ENCODE data around the gene EPB41L4B. TPM values are rescaled to one million over a fixed set of nuclear protein-coding genes. Genes with fewer than 3 reads are reported as not detected.

Gene EPB41L4B
- total and polyA plus RNA-seq, 2 of the 13 experiments (the other 11 are each of a cell fraction or from before 2014, with no cell fraction given): 17.6 to 22.1 TPM

DNA sequence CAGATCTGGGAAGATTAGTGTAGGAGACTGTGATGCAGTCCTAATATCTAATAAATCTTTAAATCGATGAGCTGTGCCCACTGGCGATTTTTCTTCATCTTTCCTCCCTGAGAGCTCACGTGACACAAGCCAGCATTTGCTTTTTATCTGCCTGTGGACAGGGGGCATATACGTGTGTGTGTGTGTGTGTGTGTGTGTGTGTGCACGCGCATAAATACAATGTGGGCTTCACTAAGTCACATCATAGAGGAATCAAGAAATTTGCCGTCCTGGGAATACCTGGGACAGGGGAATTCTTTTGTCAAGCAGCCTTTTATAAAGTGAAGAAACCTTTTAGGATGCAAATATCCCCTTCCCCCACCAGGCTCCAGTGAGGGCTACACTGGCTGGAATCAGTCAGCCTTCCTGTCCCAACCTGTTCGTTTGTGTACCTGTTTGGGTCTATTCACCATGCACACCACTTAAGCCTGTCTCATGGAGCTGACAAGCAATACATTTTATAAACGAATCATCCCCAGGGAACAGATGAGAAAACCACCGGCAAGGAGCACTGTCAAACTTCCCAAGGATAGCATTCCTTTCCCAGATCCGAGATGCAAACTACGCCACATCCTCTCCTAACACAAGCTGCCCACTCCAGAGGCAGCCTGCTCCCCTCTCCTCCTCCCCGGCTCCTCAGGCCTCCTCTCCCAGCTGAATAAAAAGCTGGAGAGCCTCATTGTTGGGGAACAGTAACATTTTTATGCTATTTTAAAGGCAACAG is 2.7 kb downstream of the EPB41L4B start (continued):
- TF ChIP-seq, protein P1, sequence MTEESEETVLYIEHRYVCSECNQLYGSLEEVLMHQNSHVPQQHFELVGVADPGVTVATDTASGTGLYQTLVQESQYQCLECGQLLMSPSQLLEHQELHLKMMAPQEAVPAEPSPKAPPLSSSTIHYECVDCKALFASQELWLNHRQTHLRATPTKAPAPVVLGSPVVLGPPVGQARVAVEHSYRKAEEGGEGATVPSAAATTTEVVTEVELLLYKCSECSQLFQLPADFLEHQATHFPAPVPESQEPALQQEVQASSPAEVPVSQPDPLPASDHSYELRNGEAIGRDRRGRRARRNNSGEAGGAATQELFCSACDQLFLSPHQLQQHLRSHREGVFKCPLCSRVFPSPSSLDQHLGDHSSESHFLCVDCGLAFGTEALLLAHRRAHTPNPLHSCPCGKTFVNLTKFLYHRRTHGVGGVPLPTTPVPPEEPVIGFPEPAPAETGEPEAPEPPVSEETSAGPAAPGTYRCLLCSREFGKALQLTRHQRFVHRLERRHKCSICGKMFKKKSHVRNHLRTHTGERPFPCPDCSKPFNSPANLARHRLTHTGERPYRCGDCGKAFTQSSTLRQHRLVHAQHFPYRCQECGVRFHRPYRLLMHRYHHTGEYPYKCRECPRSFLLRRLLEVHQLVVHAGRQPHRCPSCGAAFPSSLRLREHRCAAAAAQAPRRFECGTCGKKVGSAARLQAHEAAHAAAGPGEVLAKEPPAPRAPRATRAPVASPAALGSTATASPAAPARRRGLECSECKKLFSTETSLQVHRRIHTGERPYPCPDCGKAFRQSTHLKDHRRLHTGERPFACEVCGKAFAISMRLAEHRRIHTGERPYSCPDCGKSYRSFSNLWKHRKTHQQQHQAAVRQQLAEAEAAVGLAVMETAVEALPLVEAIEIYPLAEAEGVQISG (CRISPR knock-in tag; IDR thresholded peaks at IDR 0.05): no peak
- TF ChIP-seq, protein P2, sequence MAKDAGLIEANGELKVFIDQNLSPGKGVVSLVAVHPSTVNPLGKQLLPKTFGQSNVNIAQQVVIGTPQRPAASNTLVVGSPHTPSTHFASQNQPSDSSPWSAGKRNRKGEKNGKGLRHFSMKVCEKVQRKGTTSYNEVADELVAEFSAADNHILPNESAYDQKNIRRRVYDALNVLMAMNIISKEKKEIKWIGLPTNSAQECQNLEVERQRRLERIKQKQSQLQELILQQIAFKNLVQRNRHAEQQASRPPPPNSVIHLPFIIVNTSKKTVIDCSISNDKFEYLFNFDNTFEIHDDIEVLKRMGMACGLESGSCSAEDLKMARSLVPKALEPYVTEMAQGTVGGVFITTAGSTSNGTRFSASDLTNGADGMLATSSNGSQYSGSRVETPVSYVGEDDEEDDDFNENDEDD (CRISPR knock-in tag; IDR thresholded peaks at IDR 0.05; ENCODE audit: borderline replicate concordance): no peak
- no peak for TF ChIP-seq YY1 (IDR thresholded peaks at IDR 0.05; ENCODE audit: insufficient read depth, insufficient replicate concordance, low read depth, low read length)
- TF ChIP-seq, protein P3, sequence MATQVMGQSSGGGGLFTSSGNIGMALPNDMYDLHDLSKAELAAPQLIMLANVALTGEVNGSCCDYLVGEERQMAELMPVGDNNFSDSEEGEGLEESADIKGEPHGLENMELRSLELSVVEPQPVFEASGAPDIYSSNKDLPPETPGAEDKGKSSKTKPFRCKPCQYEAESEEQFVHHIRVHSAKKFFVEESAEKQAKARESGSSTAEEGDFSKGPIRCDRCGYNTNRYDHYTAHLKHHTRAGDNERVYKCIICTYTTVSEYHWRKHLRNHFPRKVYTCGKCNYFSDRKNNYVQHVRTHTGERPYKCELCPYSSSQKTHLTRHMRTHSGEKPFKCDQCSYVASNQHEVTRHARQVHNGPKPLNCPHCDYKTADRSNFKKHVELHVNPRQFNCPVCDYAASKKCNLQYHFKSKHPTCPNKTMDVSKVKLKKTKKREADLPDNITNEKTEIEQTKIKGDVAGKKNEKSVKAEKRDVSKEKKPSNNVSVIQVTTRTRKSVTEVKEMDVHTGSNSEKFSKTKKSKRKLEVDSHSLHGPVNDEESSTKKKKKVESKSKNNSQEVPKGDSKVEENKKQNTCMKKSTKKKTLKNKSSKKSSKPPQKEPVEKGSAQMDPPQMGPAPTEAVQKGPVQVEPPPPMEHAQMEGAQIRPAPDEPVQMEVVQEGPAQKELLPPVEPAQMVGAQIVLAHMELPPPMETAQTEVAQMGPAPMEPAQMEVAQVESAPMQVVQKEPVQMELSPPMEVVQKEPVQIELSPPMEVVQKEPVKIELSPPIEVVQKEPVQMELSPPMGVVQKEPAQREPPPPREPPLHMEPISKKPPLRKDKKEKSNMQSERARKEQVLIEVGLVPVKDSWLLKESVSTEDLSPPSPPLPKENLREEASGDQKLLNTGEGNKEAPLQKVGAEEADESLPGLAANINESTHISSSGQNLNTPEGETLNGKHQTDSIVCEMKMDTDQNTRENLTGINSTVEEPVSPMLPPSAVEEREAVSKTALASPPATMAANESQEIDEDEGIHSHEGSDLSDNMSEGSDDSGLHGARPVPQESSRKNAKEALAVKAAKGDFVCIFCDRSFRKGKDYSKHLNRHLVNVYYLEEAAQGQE (IDR thresholded peaks at IDR 0.05; ENCODE audit: borderline replicate concordance in 1 of 2, low read depth in 1 of 2, low read length in 2 of 2): no peak
- TF ChIP-seq, protein P4, sequence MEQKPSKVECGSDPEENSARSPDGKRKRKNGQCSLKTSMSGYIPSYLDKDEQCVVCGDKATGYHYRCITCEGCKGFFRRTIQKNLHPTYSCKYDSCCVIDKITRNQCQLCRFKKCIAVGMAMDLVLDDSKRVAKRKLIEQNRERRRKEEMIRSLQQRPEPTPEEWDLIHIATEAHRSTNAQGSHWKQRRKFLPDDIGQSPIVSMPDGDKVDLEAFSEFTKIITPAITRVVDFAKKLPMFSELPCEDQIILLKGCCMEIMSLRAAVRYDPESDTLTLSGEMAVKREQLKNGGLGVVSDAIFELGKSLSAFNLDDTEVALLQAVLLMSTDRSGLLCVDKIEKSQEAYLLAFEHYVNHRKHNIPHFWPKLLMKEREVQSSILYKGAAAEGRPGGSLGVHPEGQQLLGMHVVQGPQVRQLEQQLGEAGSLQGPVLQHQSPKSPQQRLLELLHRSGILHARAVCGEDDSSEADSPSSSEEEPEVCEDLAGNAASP (CRISPR knock-in tag; IDR thresholded peaks at IDR 0.05; ENCODE audit: borderline replicate concordance): no peak
- no peak for TF ChIP-seq IKZF1 (IDR thresholded peaks at IDR 0.05)
- no peak for TF ChIP-seq EEA1 (CRISPR knock-in tag; IDR thresholded peaks at IDR 0.05; ENCODE audit: borderline replicate concordance)
- TF ChIP-seq, protein P5, sequence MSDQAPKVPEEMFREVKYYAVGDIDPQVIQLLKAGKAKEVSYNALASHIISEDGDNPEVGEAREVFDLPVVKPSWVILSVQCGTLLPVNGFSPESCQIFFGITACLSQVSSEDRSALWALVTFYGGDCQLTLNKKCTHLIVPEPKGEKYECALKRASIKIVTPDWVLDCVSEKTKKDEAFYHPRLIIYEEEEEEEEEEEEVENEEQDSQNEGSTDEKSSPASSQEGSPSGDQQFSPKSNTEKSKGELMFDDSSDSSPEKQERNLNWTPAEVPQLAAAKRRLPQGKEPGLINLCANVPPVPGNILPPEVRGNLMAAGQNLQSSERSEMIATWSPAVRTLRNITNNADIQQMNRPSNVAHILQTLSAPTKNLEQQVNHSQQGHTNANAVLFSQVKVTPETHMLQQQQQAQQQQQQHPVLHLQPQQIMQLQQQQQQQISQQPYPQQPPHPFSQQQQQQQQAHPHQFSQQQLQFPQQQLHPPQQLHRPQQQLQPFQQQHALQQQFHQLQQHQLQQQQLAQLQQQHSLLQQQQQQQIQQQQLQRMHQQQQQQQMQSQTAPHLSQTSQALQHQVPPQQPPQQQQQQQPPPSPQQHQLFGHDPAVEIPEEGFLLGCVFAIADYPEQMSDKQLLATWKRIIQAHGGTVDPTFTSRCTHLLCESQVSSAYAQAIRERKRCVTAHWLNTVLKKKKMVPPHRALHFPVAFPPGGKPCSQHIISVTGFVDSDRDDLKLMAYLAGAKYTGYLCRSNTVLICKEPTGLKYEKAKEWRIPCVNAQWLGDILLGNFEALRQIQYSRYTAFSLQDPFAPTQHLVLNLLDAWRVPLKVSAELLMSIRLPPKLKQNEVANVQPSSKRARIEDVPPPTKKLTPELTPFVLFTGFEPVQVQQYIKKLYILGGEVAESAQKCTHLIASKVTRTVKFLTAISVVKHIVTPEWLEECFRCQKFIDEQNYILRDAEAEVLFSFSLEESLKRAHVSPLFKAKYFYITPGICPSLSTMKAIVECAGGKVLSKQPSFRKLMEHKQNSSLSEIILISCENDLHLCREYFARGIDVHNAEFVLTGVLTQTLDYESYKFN (CRISPR knock-in tag; conservative IDR thresholded peaks at IDR 0.05): no peak
- no peak for TF ChIP-seq STAT5B (CRISPR knock-in tag; IDR thresholded peaks at IDR 0.05)

Measured in HepG2 (cell line).